HG03025 (cell line): ENCODE results near the gene RPLP2.
A peak's percentile ranks its signal among the peaks of the same experiment; 100 is the strongest.

ENCODE experiments used
- ATAC-seq: cut with Tn5 transposase; IDR thresholded peaks from one replicate; pipeline ENCODE4 v1.9.1; 2021; ENCODE audit warnings: mild to moderate bottlenecking, moderate library complexity; ENCODE audit not compliant: unreplicated experiment, low FRiP score

RPLP2 gene

GRCh38 chr11:821512-822371 is 12.0 kb downstream of the RPLP2 start:
- ATAC-seq: no peak

DNA sequence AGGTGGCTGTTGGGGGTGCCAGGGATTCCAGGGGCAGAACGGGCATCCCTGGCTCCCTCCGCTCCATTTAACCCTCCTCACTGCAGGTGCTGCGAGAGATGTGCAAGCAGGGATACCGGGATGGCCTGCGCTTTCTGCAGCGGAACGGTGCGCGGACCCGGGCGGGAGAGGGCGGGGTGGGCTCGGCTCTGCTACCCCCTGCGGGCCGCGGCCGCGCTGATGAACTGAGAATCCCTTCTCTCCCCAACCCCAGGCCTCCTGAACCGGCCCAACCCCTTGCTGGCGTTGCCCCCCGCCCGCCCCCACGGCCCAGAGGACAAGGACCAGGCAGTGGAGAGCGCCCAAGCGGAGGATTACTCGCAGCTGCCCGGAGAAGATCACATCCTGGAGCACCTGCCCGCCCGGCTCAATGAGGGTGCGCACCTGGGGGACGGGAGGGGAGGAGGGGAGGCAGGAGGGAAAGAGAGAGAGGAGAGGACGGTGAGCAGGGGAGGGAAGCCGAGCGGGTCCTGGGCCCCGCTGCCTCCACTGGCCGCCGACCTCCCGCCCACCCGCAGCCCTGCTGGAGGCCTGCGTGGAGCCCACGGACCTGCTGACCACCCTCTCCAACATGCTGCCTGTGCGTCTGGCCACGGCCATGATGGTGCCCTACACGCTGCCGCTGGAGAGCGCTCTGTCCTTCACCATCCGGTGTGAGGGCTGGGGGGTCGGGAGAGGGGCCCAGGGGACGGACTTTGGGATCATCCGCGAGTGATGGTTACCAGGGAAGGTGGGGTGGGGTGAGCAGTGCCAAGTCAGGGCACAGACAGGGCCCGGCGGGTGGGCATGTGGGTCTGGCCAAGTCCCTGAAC is 13.9 kb downstream of the RPLP2 start:
- ATAC-seq: no peak

GRCh38 chr11:824292-824880 is 14.6 kb downstream of the RPLP2 start:
- ATAC-seq: no peak

GRCh38 chr11:824942-825341 is 15.2 kb downstream of the RPLP2 start:
- ATAC-seq: no peak

DNA sequence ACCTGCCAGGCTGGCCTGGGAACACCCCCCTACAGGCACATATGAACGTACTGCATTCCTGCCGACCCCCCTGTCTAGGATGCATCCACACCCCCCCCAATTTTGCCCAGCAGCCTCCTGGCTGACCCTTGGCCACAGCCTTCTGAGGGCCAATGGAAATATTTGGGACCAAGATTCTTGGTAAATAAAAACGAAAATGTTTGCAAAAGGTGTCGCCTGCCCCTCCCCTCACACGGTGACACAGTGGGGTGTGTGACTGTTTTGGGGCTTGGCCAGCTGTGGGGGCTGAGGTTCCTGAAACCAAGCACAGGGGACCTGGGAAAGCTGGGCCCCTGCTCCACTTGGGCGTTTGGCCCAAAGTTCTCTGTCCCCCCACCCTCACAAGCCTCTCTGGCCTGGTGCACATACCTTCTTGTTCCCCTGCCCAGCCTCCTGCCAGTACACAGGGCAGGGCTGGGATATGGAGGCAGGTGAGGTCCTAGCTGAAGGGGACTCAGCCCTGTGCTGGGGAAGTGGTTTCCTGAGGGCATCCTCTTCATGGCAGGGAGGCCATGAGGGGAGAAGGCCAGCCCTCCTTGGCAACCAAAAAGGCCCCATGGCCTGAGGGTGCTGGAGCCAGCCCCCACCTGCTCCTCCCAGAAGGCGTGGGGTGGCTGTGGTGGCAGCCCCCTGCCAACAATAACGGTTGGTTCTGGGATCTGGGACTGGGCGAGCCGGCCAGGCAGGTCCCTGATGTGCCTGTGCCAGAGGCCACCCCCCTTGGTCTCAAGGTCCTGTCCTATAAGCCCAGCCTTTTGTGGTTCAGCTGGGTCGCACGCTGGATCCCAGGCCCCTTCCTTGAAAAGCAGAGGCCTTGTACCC is 15.8 kb downstream of the RPLP2 start:
- ATAC-seq: no peak

- no peak for ATAC-seq
Observed at GRCh38 chr11:826227-826621, 16.5 kb downstream of the RPLP2 start.

DNA sequence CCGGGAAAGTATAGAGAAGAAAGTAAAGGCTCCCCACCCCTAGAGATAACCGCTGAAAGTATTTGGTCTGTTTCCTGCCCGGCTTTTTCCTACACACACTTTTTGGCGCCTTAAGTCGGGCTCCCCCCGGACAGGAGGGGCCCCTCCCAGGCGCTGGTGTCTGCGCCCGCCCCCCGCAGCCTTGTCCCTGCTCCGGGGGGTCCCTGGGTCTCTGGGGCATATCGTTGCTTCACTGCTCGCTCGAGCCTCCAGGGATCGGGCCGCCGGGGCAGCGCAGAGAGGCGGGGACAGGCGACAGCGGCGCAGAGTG is 17.0 kb downstream of the RPLP2 start:
- ATAC-seq: no peak

DNA sequence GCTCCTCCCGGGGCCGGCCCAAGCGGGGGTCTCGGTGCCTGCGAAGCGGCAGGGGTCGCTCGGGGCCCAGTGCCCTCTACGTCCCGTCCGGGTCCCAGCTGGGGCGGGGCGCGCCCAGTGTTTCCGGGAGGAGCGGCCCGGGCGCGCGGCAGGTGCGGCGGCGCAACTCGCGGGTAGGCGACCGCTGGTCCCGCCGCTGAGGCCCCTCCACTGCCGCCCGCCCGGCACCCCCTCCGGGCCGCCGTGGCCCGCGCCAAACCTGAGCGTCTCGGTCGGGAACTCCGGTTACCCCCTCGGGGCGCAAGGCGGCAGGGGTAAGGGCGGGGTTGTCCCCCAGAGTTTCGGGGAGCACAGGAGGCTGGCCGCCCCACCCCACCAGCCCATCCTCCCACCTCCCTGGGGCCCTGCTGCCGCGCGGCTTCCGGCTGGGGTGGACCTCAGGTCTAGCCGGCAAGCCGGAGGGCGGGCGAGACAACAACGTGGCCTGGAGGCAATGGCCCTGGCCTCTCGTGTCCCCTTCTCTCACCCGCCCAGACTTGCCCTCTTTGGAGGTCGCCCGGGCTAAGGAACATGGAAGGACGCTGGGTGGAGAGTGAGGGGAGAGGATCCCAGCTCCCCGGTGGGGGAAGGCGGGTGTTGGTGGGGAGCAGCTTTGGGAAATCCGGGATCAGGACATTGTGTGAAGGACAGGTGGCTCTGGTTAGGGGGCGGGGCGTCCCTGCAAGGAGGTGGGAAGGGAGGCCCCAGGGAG is 17.6 kb downstream of the RPLP2 start:
- peak; percentile 27 for ATAC-seq

GRCh38 chr11:827897-828192 is 18.1 kb downstream of the RPLP2 start, which contains the start of gene CRACR2B:
Gene CRACR2B, plus strand, starts transcription at chr11:827919. Its CDS starts 689 bp downstream, at chr11:828608.
- ATAC-seq: no peak

DNA sequence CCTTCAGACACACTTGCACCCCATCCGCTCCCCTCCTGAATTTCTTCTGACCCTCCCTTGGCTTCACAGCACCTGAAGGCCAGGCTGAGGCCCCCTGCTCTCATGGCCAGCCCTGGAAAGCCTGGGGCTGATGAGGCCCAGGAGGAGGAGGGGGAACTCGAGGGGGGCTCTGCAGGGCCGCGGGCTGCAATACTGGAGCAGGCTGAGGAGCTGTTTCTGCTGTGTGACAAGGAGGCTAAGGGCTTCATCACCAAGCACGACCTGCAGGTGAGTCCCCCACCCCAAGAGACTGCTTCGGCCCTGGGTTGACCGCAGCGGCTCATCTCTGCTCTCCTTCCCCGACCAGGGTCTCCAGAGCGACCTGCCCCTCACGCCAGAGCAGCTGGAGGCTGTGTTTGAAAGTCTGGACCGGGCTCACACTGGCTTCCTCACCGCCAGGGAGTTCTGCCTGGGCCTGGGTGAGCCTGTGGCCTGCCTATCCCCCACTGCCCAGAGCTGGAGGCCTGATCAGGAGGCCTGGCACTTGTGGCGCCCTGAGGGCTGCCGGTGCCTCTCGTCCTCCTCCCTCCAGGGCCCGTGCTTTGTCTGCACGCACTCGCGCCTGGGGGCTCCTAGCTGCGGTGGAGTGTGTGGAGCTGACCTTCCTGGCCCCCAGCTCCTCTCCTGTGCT is 18.9 kb downstream of the RPLP2 start:
- no peak for ATAC-seq

DNA sequence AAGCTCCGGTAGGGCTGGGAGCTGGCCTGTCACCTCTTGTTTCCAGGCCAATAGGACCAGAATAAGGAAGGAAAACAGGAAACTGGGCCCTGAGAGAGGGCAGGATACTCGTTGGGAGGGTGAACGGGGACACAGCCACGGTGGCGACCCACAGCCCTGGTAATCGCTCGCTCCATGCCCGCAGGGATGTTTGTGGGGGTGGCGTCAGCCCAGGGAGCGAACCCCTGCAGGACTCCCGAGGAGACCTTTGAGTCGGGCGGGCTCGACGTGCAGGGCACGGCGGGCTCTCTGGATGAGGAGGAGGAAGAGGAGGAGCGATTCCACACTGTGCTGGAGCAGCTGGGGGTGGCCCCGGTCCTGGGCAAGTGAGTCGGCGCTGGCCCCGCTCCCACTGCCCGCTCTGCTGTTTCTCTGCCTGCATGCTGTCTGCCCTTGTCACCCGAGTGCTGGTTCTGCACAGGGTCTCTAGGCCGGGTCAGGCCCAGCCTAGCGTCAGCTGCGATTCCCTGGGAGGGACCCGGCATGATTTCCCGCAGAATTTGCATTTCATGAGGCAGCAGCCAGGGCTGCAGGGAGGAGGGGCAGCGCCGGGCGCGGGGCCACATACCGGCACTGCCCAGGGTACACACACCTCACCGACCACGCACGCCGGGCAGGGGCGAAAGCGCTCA is 19.5 kb downstream of the RPLP2 start:
- ATAC-seq: no peak

GRCh38 chr11:829847-830294 is 20.1 kb downstream of the RPLP2 start:
- no peak for ATAC-seq

GRCh38 chr11:830295-831117 is 20.7 kb downstream of the RPLP2 start:
- ATAC-seq: no peak

DNA sequence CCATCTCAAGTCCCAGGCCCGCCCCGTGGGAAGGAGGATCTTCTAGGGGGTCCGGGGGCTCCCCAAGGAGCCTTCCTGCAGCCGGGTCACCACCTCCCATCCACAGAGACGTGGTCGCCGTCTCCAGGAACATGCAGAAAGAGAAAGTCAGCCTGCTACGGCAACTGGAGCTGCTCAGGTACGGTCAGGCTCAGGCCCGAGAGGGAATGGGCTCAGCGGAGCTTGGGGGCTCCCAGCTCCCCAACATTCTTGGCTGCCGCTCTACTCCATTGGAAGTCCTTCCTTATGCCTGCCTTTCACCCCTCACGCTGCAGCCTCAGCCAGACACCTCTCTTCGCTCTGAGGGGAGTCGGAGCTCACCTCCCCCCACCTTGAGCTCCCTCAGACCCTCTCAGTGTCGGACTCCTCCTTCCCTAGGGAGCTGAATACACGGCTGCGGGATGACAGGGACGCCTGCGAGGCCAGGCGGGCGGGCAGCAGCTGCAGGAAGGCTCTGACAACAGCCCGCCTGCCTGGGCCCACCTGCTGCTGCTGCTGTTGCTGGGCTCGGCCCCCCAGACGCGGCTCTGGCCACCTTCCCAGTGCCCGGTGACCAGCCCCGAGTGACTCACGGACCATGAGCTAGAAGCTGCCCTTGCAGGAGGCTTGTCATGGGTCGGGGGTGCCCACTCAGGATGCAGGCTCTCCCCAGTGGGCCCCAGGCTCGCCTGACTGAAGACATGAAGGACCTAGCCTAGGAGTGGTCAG is 21.5 kb downstream of the RPLP2 start:
- no peak for ATAC-seq

DNA sequence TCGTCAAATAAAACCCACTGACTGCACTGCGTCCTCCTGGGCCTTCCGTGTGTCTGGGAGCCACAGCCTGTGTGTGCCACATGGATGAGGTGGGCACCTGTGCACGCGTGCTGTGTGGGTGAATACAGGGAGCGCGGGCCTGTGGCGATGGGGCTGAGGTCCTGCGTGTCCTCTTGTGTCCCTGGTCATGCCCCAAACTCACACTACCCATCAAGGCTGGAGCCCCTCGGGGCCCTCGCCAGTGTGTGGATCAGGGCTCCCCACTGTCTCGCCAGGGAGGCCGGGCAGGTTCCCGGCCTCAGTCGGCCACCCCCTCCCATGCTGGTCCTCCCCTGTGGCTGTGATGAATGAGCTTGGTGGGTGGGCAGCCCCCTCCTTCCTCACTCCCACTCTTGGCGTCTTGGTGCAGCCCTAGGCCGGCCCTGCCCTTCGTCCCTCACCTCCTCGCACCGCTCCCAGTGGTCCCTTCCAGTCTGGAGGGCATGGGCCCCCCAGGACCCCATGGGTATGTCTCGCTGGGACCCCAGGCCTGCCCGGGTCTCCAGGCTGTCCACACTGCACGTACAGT is 22.3 kb downstream of the RPLP2 start:
- no peak for ATAC-seq

DNA sequence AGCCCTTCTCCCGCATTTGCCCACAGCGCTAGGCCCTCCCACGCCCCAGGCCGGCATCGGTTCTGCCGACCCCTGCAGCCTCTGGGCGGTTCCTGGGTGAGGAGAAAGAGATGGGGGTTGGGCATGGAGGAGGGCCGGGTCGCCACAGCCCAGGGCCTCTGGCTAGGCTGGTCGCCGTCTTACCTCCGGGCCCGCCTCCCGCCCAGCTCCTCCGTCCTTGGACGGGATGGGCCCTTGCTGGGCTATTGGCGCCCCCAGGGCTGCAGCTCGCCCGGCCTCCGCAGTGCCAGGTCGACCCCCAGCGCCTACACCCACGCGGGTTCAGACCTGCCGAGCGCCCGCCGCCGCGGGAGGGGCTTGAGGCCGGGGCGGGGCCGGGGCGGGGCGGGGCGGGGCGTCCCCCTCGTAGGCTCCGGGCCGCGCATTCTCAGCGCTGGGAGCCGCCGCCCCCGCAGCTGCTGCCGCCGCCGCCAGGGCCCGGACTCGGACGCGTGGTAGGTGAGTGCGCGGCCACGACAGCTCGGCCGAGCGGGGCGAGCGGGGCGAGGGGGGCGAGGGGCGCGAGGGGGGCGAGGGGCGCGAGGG is 22.9 kb downstream of the RPLP2 start, which contains the start of gene CD151:
Gene CD151 (plus strand): TSS at position 424 of the 585 bp plus-strand sequence. CDS start 3,118 bp downstream, outside the sequence.
- ATAC-seq: no peak
